OCI-LY1 (cell line): ENCODE data around the gene ANTXR1.

Experiments
- H2AFZ ChIP-seq: fragments of 200-600 bp; sonication (generic), shearing (Covaris generic); 2 replicates; pipeline ENCODE4 v1.6.0; 2014; ENCODE audit warnings: antibody characterized with exemption, mild to moderate bottlenecking, low read length
- H3F3A ChIP-seq: fragments of 200-600 bp; sonication (generic), shearing (Covaris generic); 2 replicates; pipeline ENCODE4 v1.6.0; 2014; ENCODE audit warnings: mild to moderate bottlenecking, antibody characterized with exemption, low read length, moderate library complexity; ENCODE audit not compliant: insufficient read depth
- H3K27ac ChIP-seq: fragments of 200-600 bp; sonication (generic); 2 replicates; pipeline ENCODE4 v1.5.1; 2014; ENCODE audit warnings: low read length, mixed run types, mild to moderate bottlenecking, low read depth; ENCODE audit not compliant: poor library complexity, severe bottlenecking
- H3K27me3 ChIP-seq: fragments of 200-600 bp; sonication (generic); 2 replicates; pipeline ENCODE4 v1.6.0; 2014; ENCODE audit warnings: antibody characterized with exemption, mild to moderate bottlenecking, low read length, moderate library complexity; ENCODE audit not compliant: insufficient read depth
- H3K36me3 ChIP-seq: fragments of 200-600 bp; sonication (generic); 2 replicates; pipeline ENCODE4 v1.6.1; 2014; ENCODE audit warnings: mild to moderate bottlenecking, antibody characterized with exemption, low read length, moderate library complexity, mixed read lengths; ENCODE audit not compliant: insufficient read depth
- H3K4me1 ChIP-seq: fragments of 200-600 bp; sonication (generic); 2 replicates; pipeline ENCODE4 v1.5.1; 2014; ENCODE audit warnings: mild to moderate bottlenecking, low read length, moderate library complexity; ENCODE audit not compliant: insufficient read depth, severe bottlenecking
- H3K4me2 ChIP-seq: fragments of 200-600 bp; sonication (generic), shearing (Covaris generic); 2 replicates; pipeline ENCODE4 v1.6.1; 2014; ENCODE audit warnings: low read length
- H3K4me3 ChIP-seq: fragments of 200-600 bp; sonication (generic); 2 replicates; pipeline ENCODE4 v1.5.1; 2014; ENCODE audit warnings: low read length, low read depth, mild to moderate bottlenecking, mixed read lengths; ENCODE audit not compliant: poor library complexity, severe bottlenecking
- H3K79me2 ChIP-seq: fragments of 200-600 bp; shearing (Covaris generic); 2 replicates; pipeline ENCODE4 v1.6.1; 2016; ENCODE audit warnings: mixed run types, low read length, mixed read lengths; ENCODE audit not compliant: insufficient read depth
- H3K9ac ChIP-seq: fragments of 200-600 bp; sonication (generic), shearing (Covaris generic); 2 replicates; pipeline ENCODE4 v1.6.1; 2014; ENCODE audit warnings: mild to moderate bottlenecking, low read length, mixed read lengths
- H3K9me2 ChIP-seq: fragments of 200-600 bp; sonication (generic), shearing (Covaris generic); 2 replicates; pipeline ENCODE4 v1.6.1; 2014; ENCODE audit warnings: low read depth, mild to moderate bottlenecking, low read length, mixed read lengths
- H3K9me3 ChIP-seq: fragments of 200-600 bp; shearing (Covaris generic); 2 replicates; pipeline ENCODE4 v1.6.1; 2014; ENCODE audit warnings: low read length, mixed read lengths
- H4K20me1 ChIP-seq: fragments of 200-600 bp; sonication (generic), shearing (Covaris generic); 2 replicates; pipeline ENCODE4 v1.6.0; 2016; ENCODE audit warnings: mild to moderate bottlenecking, low read length; ENCODE audit not compliant: insufficient read depth
- EZH2 ChIP-seq: fragments of 200-600 bp; sonication (generic), shearing (Covaris generic); IDR thresholded peaks from 2 replicates; pipeline ENCODE4 v1.8.0; 2017; ENCODE audit warnings: borderline replicate concordance, mixed run types, mild to moderate bottlenecking, antibody characterized with exemption, low read length, moderate library complexity, mixed read lengths
- TF ChIP-seq, protein P1 (sequence below): fragments of 200-600 bp; sonication (generic), shearing (Covaris generic); IDR thresholded peaks from 2 replicates; pipeline ENCODE4 v1.5.1; 2017; ENCODE audit warnings: mild to moderate bottlenecking, antibody characterized with exemption, low read length, moderate library complexity, mixed read lengths

The ANTXR1 gene

DNA sequence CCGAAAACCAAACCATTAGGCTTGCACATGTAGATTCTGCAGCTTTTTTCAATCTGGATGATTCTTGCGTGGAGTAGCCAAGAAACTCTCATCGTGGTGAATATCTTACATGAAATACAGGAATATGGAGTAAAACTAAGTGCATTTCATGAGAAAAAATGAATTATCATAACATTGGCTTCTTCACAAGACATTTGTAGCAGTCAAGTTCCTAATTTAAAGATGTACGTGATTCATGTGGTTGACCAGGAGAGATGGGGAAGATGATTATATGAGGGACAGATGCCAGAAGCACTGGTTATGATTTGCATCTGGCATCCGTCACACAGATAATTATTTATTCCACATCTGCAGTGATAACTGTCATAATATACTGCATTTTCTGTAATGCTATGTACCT lies 90.4 kb downstream of the ANTXR1 start:
- Histone ChIP-seq H3K36me3 (no peaks in the 10 kb centered on the region), H3K27ac (no peak overlapping the region), H3K9me3 (no peaks in the 10 kb centered on the region), H3K4me1 (no peaks in the 10 kb centered on the region), H2AFZ (no peak overlapping the region), H3F3A (no peaks in the 10 kb centered on the region), H3K4me2 (no peak overlapping the region), H3K27me3 (no peaks in the 10 kb centered on the region), H4K20me1 (no peaks in the 10 kb centered on the region), H3K9ac (no peak overlapping the region), H3K4me3 (no peak overlapping the region), H3K79me2 (no peaks in the 10 kb centered on the region), H3K9me2 (no peaks in the 10 kb centered on the region)
- TF ChIP-seq EZH2: no peak
- TF ChIP-seq, protein P1, sequence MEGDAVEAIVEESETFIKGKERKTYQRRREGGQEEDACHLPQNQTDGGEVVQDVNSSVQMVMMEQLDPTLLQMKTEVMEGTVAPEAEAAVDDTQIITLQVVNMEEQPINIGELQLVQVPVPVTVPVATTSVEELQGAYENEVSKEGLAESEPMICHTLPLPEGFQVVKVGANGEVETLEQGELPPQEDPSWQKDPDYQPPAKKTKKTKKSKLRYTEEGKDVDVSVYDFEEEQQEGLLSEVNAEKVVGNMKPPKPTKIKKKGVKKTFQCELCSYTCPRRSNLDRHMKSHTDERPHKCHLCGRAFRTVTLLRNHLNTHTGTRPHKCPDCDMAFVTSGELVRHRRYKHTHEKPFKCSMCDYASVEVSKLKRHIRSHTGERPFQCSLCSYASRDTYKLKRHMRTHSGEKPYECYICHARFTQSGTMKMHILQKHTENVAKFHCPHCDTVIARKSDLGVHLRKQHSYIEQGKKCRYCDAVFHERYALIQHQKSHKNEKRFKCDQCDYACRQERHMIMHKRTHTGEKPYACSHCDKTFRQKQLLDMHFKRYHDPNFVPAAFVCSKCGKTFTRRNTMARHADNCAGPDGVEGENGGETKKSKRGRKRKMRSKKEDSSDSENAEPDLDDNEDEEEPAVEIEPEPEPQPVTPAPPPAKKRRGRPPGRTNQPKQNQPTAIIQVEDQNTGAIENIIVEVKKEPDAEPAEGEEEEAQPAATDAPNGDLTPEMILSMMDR: no peak

DNA sequence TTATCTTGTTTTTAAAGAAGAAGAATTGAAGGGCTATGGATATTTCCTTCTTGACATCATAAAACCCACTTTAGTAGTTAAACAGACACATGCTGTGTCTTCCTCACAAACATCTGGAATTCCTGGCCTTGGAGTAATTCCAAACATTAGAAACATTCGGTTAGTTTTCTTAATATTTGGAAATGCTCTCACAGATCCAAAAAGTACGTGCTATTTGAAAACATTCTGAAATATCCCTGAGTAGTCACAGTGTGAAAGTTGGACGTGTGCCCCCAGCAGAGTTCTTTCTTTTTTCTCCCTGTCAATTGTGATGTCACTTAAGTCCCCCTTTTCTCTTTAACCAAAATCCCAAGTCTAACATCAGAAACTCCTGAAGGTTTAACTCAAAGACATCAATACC lies 91.3 kb downstream of the ANTXR1 start:
- H4K20me1 ChIP-seq: no peaks in the 10 kb centered on the region
- no peak overlapping the region for H3K27ac ChIP-seq
- no peak overlapping the region for H2AFZ ChIP-seq
- H3F3A ChIP-seq: no peaks in the 10 kb centered on the region
- H3K4me3 ChIP-seq: no peak overlapping the region
- no peaks in the 10 kb centered on the region for H3K27me3 ChIP-seq
- H3K9ac ChIP-seq: no peak overlapping the region
- H3K36me3 ChIP-seq: no peaks in the 10 kb centered on the region
- no peaks in the 10 kb centered on the region for H3K4me1 ChIP-seq
- TF ChIP-seq, protein P1: no peak
- TF ChIP-seq EZH2: no peak
- no peak overlapping the region for H3K4me2 ChIP-seq
- H3K79me2 ChIP-seq: no peaks in the 10 kb centered on the region
- H3K9me2 ChIP-seq: no peaks in the 10 kb centered on the region
- no peaks in the 10 kb centered on the region for H3K9me3 ChIP-seq

DNA sequence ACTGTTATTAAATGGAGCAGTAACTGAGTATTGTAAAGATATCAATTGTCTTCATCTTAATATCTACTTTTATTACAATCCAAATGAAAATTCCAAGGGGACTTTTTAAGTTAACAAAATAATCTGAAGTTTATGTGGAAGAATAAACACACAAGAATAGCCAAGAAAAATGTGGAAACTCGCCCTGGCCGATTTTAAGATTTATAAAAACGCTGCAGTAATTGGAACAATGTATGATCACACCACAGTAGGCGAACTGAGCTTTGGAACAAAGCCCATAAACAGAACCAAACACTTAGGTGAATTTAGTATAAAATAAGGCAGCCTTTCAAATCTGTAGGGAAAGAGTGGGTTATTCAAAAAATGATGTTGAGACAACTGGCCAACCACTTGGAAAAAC lies 96.3 kb downstream of the ANTXR1 start:
- H3K9me2 ChIP-seq: no peaks in the 10 kb centered on the region
- no peak overlapping the region for H3K4me2 ChIP-seq
- H3K9ac ChIP-seq: no peak overlapping the region
- no peaks in the 10 kb centered on the region for H4K20me1 ChIP-seq
- no peaks in the 10 kb centered on the region for H3K27me3 ChIP-seq
- no peaks in the 10 kb centered on the region for H3K9me3 ChIP-seq
- no peaks in the 10 kb centered on the region for H3K4me1 ChIP-seq
- TF ChIP-seq EZH2: no peak
- TF ChIP-seq, protein P1: no peak
- no peaks in the 10 kb centered on the region for H3F3A ChIP-seq
- H3K79me2 ChIP-seq: no peaks in the 10 kb centered on the region
- no peak overlapping the region for H2AFZ ChIP-seq
- no peaks in the 10 kb centered on the region for H3K36me3 ChIP-seq
- no peak overlapping the region for H3K4me3 ChIP-seq
- H3K27ac ChIP-seq: no peak overlapping the region
